Renal pelvis (tissue), 4 donors: ENCODE data around the gene SPON1. TPM values are rescaled to one million over a fixed set of nuclear protein-coding genes. Genes with fewer than 3 reads are reported as not detected.
"Not testable (repeated sequence)": the region's sequence is repeated elsewhere in the genome, so short reads cannot be mapped to it uniquely, and the experiment has no call there.

ENCODE experiments used
- DNase-seq: peaks from one replicate; pipeline ENCODE4 v3.0.0-alpha.2; 2013
- polyA plus RNA-seq, 3 donors: library from polyadenylated mRNA; unstranded; fragments of 120-200 nt; gene quantifications; one replicate each; pipeline ENCODE4 v1.2.1, GENCODE V29; 2013; ENCODE audit not compliant: insufficient read length in 3 of 3

The SPON1 gene
- polyA plus RNA-seq, 3 donors, result 57.4 to 71.8 (median 68.0) TPM

DNA sequence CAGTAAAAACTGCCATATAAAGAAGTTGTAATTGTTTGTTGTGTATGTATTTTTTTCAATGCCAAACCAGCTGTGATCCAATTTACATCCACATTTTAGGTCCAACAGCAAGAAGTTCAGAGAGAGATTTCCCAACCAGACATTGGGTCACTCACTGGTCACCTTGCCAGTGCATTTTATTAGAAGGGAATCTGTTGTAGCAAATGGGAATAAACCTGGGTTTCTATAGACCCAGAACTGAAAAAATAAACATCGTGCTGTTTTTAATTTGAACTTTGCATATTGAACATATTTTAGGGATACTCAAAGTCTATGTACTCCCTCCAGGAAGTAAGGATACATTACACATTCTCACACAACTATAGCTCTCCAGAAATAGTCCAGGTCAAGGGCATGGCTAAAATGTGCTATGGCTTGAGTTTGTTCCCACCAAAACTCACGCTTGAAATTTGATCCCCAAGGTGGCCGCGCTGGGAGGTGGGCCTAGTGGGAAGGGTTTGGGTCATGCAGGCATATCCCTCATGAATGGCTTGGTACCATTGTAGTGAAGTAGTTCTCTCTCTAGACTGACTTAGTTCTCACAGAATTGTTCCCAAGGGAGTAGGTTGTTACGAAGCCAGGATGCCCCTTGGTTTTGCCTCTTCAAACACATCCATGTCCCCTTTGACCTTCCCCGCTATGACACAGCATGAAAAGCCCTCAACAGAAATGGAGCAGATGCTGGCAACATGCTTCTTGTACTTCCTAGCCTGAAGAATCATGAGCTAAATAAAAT, 305.5 kb downstream of the SPON1 start:
- DNase-seq, result no peak

DNA sequence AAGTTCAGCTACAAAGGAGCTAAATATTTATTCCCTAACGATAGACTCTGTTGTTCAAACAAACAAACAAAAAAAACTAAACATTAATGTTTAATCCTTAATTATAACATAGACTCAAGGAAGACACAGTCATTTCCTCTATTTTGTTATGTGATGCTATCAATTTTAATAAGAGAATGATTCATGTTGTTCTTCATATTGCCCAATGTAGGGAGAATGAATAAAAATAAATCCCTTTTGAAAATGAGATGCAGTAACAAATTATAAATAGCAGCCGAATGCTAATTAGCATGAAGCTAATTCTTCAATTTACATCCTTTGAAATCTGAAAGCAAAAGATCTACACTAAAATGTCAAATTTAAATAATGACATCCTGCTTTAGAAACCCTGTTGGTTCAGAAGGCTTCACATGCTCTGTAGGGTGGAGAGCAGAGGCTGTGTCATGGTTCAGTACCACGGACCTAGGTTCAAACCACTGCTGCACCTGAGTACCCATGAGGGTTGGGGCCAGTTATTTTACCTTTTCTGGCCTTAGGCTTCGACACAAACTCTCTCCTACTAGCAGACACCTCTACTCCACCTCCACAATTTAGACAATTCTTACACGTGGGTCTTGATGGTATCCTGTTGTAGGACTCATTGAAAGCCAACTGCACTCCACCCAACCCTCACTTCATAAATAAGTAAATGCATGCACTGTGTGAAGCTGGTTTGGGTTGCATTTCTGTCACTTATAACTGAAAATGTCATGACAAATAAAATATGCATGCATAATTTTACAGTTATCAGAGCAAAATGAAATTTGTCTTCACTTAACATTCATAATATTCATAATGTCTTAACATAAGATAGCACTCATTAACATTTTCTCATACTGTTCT, 307.4 kb downstream of the SPON1 start:
- DNase-seq, result no peak

DNA sequence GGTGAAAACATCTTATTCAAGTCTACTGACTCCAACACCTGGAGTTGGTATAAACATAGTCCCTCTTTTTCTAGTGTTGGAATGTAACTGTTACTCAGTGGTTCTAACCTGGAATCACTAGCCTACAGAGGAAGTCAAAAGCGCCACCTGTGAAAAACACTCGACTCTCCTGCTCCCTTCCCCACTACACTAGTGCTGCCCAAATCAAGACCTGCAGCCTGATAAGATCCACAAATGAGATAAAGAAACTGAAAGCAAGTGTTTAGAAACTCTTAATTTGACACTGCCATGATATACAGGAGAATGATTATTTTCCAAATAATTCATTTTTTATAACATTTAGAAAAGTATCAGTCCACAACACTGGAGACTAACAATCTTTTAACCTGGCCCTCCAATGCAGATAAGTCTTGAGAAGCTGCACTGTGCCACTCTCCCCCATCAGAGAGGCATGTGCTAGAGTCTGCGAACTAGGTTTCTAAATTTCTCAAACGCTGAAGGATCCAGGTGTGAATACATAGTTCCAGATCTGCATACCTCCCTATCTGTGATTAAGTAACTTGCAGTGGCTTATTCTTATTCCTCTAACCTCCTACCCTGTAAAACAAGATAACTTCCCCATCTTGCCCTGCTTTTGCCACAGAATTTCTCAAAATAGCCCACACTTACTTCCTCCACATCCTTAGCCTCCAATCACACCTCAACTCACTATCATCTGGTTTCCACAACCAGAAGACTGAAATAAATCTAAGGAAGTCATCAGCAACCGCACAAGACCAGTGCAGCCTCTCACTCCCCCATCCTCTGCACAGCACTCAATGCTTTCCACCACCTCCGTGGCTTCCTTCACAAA, 308.4 kb downstream of the SPON1 start:
- DNase-seq, result no peak

DNA sequence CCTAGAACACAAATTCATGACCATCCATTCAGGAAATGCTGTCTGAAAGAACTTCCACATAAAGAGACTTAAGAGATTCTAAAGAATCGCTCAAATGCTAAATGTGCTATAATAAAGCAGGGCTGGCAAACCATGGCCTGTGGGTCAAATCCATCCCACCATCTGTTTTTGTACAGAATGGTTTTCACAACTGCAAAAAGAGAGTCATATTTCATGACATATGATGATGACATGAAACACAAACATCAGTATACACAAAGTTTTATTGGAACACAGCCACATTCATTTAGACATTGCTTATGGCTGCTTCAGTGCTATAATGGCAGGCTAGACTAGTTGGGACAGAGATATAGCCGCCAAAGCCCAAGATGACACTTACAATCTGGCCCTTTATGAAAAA, 311.4 kb downstream of the SPON1 start:
- DNase-seq, result no peak

DNA sequence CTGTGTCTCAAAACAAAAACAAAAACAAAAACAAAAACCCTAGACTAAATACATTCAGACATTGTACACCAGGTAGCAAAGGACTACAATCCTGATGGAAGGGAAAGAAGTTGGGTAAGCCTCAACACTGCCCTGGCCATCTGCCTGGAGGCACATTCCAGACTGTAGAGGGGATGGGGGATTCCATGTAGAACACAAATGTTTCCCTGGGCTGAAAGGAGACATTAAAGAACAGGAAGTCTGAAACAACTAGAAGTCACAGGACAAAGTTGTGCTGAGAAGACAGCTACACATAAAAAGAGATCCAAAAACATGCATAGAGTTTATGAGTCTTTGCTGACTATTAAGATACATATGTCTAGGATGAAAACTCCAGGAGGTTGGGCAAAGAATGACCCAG, 312.6 kb downstream of the SPON1 start:
- peak; percentile 4 for DNase-seq

DNA sequence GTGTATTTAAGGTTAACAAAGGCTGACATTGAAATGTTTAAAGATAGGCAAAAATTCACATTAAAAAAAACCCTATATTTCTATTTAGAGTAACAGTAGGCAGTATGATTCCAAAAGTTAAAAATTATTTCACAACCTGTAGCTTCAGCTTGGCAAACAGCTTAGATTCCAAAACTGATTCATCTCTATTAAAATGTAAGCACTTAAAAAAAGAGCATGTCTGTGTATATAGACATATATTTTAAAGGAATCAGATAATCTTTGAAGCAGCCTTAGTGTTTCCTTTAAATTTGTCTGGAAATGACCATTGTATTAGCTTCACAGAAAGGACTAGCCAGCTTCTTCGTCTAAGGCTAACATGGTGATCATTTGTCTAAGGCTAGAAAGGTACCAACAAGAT, 316.3 kb downstream of the SPON1 start:
- DNase-seq, result not testable (repeated sequence)

DNA sequence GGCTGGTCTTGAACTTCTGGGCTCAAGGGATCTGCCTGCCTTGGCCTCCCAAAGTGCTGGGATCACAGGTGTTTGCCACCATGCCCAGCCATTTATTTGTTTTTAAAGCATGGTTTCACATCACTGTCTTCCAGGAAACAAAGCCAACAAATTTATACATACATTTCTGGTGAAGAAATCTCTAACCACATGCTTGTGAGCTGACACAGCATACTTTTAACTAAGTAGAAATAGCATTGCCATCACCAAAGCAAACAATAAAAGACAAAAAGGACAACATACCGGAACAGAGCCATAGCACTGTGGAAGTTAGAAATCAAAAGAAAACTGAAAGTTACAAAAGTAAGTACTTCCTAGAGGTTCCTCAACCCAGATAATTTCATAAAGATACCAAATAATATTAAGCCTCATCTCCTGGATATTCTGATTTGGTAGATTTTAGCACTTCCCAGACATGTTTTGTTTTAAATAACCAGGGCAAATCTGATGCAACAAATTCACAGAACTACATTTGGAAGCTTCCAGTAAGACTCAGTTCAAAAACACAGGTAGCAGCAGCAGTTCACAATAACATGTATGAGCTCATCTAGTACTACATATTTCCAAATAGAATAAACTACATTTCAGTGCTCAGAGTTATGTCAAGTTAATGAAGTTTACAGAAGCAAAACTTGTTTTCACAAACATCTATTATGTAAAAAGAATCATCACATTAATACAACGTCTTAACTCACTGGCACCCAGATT, 325.8 kb downstream of the SPON1 start:
- no peak for DNase-seq

DNA sequence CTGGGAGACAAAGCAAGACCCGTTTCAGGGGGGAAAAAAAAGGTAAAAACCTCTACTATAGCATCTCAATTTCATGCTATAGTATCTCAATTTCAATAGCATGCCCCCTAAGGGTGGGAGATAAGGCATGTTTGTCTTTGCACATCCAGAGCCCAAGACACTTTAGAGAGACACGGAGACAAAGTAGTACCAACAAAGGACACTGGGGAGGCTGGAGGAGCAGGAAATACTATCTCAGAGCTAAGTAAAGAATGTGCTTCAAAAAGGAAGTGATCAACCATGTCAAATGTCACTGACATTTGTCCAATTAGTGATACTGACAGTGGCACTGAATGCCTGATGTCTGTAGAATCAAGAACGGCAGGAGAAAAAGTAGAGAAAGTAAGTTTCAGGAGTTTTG, 327.9 kb downstream of the SPON1 start:
- no peak for DNase-seq

DNA sequence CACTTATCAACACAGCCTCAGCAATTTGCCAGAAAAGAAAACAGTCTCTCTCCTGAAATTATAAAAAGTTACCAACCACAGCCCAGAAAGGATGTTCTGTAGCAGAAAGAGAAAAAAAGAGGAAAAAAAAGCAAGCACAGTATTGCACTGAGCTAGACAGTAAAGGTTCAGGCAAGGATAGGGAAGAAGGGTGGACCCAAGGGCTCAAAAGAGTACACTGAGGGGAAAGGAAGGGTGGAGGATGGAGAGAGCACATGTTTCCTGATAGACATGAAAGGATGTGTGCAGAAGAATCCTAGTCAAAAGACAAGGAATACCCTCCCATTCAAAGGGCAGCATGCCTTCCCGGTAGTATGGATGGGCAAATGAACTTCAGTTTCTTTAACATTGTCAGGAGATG, 337.4 kb downstream of the SPON1 start:
- no peak for DNase-seq

DNA sequence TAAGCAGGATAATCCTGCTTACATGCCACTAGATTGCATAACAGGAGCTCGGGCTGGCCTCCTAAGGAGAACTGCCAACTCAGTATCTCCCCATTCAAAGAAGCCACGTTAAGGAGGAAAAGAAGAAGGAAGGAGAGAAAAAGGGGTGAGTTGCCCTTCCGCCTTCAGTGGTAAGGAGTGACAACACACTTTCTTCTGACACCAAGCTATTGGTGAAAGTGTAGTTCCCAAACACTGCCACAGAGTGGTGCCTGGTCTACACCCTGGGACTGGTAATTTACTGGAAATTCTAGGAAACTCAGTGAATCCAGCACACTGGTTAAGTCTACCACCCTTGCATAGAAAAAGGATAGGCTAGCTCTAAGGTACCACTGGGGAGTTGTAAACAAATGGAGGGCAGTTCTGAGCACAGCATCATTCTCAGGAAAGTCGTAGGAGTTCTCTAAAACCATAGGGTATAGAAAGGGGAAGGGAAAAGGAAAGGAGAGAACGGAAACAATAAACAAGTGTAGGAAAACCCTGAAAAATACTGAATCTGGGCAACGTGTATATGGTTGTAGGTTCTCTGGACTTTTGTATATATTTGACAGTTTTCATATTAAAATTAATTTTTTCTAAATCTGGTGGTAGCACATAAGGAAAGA, 338.3 kb downstream of the SPON1 start:
- DNase-seq, result peak; percentile 50

DNA sequence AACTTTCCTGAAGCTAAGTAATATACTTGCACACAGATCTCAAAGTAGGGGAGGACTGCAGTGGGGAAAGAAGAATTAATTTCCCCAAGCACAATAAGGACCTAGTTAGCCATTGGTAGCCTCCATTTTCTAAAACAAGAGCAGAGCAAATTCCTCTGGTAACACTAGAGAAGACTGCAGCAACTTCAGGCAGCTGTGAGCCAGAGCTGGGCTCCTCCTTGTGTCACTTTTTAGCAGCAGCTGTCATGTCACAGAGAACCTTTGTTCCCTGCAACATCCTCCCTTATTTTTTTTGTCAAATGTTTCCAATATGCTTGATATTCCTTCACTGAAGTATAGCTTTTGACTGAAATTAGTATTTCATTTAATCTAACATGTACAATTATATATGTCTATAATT, 342.1 kb downstream of the SPON1 start:
- no peak for DNase-seq

DNA sequence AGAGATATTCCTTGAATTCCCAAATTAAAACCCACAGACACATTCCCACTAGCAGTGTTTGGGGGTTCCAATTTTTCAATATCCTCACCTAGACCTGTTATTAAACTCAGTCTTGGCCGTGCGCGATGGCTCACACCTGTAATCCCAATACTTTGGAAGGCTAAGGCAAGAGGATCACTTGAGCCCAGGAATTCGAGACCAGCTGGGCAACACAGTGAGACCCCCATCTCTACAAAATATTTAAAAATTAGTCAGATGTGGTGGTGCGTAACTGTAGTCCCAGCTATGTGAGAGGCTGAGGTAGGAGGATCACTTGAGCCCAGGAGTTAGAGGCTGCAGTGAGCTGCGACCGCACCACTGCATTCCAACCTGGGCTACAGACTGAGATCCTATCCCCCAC, 343.1 kb downstream of the SPON1 start:
- DNase-seq, result no peak

DNA sequence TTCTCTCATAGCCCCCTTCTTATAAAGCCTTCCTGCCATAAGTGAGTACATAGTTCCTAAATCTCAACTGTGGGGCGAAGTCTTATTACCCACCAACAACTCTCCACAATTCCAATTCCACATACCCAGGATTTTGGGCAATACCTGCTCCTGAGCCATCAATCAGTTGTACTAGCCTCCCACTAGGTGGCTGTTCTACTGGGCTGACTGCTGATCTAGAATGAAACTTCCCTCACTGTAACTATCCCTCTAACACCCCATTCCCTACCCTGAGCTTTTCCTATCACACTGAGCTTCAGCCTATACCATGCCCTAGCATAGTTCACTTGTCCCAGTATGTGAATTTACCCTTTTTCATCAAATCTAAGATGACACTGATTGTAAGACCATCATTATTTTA, 344.0 kb downstream of the SPON1 start:
- no peak for DNase-seq

DNA sequence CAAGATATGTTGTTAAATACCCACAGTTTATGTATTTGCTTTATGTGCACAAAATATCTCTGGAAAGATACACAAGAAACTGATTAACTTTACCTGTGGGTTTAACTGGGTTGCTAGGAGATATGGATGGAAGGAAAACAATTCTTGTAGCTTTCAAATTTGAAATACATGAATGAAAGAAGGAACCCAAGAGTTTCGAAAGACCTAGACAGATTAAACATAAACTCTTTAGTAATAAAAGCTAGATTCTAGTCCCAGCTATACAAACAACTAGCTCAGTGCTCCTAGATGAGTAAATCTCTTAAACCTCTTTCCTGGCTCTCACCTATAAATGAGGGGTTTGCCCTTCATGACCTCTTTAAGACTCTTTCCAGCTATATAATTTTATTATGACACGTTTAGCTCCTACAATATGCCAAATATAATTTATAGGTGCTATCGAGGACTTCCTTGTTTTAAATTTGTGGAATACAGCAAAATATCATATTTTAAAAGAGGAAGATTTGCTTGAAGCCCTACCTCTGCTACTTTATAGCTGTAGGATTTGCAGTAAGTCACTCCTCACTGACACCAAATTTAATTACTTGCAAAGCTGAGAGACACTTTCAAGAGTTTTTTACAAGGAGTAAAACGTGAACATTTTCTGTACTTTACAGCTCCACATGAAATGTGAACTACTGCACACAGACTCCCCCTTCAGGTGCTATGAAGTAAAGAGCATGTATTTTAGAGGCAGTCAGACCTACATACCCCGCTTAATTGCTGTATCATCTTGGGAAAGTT, 345.8 kb downstream of the SPON1 start:
- DNase-seq, result peak; percentile 31

DNA sequence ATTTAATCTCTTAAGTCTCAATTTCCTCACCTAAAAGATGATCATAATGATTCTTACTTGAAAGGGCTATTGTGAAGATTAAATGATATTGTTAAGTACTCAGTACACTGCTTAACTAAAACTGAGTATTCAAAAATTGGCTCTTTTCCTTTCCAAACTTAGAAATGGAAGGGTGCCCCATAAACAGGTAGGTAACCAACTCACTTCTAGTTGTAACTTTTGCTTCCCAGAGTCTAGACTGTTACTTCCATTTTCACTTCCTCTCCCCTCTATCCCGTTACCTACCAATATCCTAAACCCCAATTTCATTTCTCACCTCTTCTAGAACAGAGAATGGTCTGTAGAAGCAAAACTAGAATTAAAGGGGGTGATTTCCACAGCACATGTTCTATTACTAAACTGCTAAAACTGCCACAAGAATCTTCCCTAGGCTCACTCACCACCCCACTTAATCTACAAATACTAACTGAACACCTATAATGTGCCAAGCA, 346.4 kb downstream of the SPON1 start:
- no peak for DNase-seq

DNA sequence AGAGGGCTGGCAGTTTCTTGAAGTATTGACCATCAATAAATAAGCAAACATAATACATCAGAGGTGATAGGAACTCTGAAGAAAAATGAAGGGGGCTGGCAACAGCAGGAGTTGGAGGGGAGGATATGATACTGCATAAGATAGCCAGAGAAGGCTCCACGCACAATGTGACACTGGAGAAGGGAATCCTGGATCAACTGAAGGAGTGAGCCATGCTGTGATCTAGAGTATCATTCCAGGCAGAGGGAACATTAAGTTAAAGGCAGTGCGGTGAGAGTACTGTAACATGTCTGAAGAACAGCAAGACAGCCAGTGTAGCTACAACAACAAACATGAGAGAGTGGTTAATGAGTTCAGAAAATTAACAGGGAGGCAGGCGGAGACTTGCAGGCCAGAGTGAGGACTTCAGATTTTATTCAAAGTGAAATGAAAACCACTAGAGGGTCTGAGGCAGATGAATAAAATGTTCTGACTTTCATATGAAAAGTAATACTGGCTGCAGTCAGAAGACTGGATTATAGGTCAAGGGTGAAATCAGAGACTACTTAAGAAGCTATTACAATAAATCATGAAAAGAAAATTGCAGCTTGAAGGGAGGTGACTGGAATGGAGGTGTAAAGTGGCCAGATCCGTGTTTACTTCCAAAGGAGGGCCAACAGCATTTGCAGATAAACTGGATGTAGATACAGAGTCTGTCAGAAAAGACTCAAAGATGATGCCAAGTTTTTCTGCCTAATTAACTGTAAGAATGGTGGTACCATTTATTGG, 347.1 kb downstream of the SPON1 start:
- DNase-seq, result no peak

DNA sequence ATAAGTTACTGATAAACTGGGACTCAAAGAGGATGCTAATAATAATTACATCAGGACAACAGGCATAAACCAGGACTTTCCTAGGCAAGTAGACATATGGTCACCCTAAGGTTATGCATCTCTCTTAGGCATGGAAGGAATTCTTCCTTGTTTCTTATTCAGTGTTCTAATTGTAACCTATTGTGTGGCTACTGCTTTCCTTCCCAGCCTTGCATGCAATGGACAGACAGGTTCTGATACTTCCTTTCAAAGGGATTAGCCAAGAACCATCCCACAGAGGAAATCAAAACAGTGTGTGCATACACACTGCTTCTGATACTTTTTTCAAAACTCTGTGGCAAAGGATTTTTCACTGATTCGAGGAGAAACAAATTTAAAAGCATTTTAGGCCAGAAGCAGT, 348.2 kb downstream of the SPON1 start:
- DNase-seq, result no peak

DNA sequence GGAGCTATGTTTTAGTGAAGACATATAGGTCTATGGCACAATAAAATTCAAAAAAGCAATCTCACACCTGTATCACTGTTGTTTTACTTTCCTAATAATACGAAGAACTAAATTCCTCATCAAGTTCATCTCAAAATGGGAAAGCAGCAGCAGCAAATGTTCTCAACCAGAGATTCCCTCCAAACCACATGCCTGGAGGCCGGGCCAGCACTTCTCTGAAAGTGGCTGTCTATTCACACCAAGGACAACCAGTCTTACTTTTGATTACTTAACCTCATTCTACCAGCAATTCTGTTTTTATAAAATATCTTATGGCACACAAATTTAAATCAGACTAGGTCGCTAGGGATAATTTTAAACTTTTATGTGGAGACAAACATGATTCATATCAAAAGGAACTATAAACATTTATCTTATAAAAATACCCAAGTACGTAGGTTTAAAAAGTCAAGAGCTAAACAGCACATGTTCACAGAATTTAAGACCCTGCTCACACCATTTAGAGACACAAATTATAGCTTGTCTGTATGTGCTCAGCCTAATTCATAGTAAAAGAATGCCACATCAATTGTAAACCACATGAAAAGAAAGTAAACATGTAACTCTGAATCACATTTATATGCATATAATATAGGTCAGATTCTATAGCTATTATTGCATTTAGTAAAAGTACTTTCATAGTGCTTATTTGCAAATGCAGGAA, 350.4 kb downstream of the SPON1 start:
- no peak for DNase-seq

DNA sequence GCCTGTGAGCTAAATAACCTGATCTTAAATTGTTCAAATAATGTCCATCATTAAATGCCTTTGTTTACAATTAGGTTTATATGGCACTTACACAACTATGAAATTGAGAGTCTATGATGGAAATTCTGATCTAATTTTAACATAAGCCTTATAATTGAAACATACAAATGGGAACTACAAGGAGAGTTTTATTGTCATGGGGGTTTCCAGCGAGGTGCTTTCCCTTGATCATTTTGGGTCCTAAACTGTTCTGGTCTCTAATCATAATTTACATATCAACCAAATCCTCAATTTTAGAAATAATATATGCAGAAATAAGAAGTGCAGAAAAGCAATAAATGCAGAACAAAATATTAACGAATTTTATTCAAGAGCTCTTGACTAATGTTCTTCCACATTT, 351.6 kb downstream of the SPON1 start:
- DNase-seq, result no peak
